Measurements from ENCODE around the gene JMJD7. TPM values are rescaled to one million over a fixed set of nuclear protein-coding genes. Genes with fewer than 3 reads are reported as not detected.
A peak's percentile ranks its signal among the peaks of the same experiment; 100 is the strongest.

JMJD7 gene
- total RNA-seq (2014; rRNA removed; shearing (Covaris generic)), result 3.4 and 4.4 TPM in 2 replicates
- polyA plus RNA-seq (2015; cell fraction: cytosol; rRNA removed), result 9.4 and 13.9 TPM in 2 replicates
- 11.2 and 16.1 TPM in 2 replicates for polyA plus RNA-seq (2015; cell fraction: nucleus; rRNA removed)

DNA sequence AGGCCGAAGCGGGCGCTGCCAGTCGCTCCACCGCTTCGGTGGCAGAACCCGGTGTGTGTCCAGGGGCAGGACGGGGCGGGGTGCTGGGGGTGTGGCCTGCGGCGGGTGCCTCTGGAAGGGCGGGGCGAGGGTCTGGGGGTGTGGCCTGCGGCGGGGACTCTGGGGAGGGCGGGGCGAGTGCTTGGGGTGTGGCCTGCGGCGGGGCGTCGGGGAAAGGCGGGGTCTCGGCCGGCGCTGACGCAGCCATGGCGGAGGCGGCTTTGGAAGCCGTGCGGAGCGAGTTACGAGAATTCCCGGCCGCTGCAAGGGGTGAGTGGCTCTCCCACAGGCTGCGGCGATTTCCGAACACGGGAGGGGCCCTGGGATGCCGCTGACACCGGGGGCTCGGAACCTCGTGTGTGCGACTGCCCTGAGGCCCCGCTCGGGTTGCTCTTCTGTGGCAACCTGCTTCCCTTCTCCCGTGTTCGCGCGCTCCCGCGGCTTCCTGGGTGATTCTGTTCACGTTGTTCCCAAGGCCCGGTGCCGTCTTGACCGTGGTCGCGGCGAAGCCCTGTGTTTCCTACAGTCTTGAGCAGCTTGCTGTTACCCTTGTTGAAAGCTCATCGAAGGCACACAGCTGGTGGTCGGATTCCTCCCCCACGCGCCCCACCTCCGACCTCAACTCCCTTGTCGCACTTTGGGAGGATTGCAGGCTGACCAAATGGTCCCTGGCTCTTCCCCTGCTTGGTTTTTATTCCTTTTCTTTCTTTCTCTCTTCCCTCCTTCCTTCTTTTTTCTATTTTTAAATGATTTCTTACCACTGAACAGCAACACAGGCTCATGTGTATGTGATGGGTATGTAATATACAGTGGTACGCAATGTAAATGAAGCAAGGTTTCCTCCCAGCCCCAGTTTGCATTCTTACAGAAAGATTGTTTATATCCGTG, at the start of gene JMJD7:
JMJD7 (plus strand) TSS at position 213 of the 927 bp plus-strand sequence; CDS start at position 246, 33 bp downstream.
- DNase-seq (ENCODE audit: low read depth, low spot score), result peak; percentile 83

DNA sequence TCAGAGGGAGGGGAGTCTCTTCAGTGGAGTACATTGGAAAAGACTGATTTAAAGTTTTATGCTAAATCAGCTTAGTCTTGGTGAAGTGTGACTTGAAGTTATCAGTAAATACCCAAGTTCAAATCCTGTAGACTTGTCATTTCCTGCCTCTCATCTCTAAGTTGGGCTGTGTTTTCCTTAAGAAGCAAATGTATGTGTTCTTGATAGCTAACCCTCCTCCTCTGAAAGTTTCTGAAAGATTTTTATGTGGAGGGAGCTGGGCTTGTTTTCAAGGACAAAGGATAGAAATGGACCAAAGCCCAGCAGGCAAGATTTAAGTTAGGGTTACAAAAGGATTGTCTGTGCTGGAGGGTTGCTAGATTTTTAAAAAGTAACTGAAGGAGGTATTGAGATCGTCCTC, 49.4 kb upstream of the JMJD7 start:
- no peak for DNase-seq (ENCODE audit: low read depth, low spot score)
- in situ Hi-C loops (cut with HindIII; ENCODE audit: low pct_unique_long_range_greater_than_20kb, low sequenced_read_pairs), result no loop called here

More for the DNA sequence above, at the start of gene JMJD7:
- in situ Hi-C loops (cut with HindIII; ENCODE audit: low pct_unique_long_range_greater_than_20kb, low sequenced_read_pairs), result no loop called here

GRCh38 chr15:41779662-41780157, 48.2 kb upstream of the JMJD7 start:
- no peak for DNase-seq (ENCODE audit: low read depth, low spot score)
- in situ Hi-C loops (cut with HindIII; ENCODE audit: low pct_unique_long_range_greater_than_20kb, low sequenced_read_pairs), result no loop called here

GRCh38 chr15:41780266-41780665, 47.6 kb upstream of the JMJD7 start:
- peak; percentile 87 for DNase-seq (ENCODE audit: low read depth, low spot score)

DNA sequence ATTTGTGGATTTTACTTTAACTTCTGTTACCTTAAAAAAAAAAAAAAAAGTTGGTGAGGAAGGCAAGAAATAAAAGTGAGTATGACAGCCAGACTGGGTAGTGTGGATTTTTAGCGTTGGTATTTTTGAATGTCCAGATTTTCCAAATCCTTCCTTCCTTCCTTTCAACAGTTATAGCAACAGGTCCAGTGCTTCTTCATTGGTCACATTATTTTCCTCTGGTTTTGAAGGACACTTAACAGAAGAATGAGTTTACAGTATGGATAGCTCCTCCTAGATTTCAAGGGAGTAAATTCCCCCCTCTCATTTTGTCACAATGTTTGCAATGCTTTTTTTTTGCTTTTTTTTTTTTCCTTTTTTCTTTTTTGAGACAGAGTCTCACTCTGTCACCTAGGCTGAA, 47.2 kb upstream of the JMJD7 start:
- in situ Hi-C loops (cut with HindIII; ENCODE audit: low pct_unique_long_range_greater_than_20kb, low sequenced_read_pairs), result no loop called here

More at GRCh38 chr15:41780266-41780665, 47.6 kb upstream of the JMJD7 start:
- in situ Hi-C loops (cut with HindIII; ENCODE audit: low pct_unique_long_range_greater_than_20kb, low sequenced_read_pairs), result no loop called here

DNA sequence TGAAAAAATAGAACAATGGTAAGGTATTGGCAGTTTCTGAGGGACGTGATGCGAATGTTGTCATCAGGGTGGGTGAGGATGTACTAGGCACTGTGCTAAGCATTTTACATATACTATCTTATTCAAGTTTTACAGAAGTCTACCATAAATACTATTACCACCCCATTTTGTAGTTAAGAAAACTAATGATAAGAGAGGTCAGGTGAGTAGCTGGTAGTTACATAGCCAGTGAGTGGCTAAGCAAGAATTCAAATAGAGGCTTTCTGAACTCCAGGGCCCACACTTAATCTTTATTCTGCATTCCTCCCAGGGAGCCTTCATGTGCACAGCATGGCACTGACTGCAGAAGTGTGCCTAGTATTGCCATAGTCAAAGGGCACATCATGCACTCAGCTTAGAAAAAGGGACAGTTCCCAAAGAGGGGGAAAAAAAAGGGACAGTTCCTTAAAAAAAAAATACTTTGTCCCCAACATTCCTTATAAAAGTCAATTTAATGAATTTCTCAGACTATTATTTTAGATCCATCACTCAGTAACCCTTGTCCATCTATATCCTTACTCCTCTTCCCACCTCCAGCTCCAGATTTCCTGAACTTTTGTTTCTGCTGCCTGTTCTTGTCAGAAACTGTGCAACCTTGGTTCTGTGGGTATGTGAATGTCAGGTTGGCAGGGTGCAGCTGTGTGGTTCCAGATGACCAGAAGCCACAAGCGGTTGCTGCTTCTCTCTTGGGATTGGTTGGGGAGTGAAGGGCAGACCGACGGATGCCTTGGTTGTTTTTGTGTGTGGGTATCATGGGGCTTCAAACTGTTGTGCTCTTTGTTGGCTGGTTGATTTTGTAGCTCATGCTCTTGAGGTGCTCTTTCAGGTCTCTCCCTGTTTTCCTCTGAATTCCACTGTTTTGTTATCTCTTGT, 45.3 kb upstream of the JMJD7 start:
- in situ Hi-C loops (cut with HindIII; ENCODE audit: low pct_unique_long_range_greater_than_20kb, low sequenced_read_pairs), result no loop called here
- no peak for DNase-seq (ENCODE audit: low read depth, low spot score)

More for the DNA sequence above, 47.2 kb upstream of the JMJD7 start:
- DNase-seq (ENCODE audit: low read depth, low spot score), result peak; percentile 60

DNA sequence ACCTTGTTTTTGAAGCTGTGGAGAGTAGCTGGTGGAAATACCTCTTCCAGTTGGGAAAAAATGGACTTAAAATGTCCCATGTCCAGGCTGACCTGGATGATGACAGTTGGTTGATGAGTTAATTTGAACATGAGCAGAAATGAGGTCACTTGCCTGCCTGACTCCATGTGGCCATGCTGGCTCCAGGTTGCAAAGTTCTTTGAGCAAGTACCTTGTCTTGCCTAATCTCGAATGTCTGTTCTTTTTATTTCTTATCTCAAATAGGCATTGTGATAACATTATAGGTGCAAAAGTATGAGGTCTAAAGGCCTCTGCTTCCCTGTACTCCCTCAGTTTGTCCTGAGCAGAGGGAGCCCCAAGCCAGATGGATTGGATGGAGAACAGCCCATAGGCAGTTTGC, 44.6 kb upstream of the JMJD7 start:
- in situ Hi-C loops (cut with HindIII; ENCODE audit: low pct_unique_long_range_greater_than_20kb, low sequenced_read_pairs), result no loop called here

GRCh38 chr15:41788262-41788661, 39.6 kb upstream of the JMJD7 start:
- DNase-seq (ENCODE audit: low read depth, low spot score), result no peak
- in situ Hi-C loops (cut with HindIII; ENCODE audit: low pct_unique_long_range_greater_than_20kb, low sequenced_read_pairs), result no loop called here

More for the DNA sequence above, 44.6 kb upstream of the JMJD7 start:
- no peak for DNase-seq (ENCODE audit: low read depth, low spot score)

GRCh38 chr15:41789236-41789635, 38.7 kb upstream of the JMJD7 start:
- peak; percentile 77 for DNase-seq (ENCODE audit: low read depth, low spot score)
- in situ Hi-C loops (cut with HindIII; ENCODE audit: low pct_unique_long_range_greater_than_20kb, low sequenced_read_pairs), result no loop called here

DNA sequence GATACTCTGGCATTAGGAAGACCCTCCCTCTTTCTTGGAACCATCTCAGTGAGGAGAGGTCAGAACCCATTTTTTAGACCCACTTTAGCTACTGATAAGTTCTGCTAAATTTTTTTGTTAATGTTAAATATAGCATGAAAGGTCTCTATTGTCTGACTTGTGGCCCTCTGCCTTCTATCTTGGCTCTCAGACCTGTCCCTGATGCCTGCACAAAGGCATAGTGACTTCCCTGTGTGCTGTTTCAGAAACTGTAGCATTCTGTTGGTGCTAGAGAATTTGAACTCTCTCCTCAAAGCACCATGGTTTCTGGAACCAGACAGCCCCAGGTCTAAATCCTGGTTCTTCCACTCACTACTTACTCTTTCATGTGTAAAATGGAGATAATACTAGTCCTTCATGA, 38.2 kb upstream of the JMJD7 start:
- DNase-seq (ENCODE audit: low read depth, low spot score), result peak; percentile 41
- in situ Hi-C loops (cut with HindIII; ENCODE audit: low pct_unique_long_range_greater_than_20kb, low sequenced_read_pairs), result no loop called here

DNA sequence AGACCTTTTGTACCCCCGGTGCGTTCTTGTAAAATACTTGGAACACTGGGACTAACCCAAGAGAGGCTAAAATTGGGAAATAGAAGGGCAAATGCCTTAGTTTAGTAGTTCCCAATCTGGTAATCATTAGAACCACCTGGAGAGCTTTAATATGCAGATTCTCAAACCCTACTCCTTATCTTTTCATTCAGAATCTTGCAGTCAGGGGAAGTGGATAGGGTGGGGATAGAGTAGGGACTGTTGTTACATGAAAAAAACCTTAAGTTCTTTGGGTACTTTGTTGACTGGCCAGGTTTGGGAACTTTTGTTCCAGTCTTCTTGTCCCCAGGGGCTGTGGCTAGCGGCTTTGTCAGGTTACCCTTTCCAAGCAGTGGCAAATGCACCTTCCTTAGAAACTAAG, 37.7 kb upstream of the JMJD7 start:
- DNase-seq (ENCODE audit: low read depth, low spot score), result no peak
- in situ Hi-C loops (cut with HindIII; ENCODE audit: low pct_unique_long_range_greater_than_20kb, low sequenced_read_pairs), result no loop called here

- in situ Hi-C loops (cut with HindIII; ENCODE audit: low pct_unique_long_range_greater_than_20kb, low sequenced_read_pairs), result no loop called here
- no peak for DNase-seq (ENCODE audit: low read depth, low spot score)
Observed at GRCh38 chr15:41790756-41791546, 36.9 kb upstream of the JMJD7 start.

DNA sequence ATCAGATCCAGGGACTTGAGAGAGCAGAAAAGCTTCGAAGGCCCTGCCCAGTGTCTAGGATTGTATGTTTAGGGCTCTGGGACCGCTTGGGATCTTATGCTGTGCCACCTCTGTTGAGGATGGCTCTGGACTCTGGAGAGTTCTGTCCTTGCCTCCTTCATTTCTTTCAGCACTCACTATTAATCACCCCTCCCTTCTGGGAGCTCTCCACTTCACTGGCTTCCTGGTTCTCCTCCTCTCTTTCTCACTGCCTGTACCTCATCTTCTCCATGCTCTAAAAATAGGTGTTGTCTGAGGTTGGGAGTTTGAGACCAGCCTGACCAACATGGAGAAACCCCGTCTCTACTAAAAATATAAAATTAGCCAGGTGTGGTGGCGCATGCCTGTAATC, 36.4 kb upstream of the JMJD7 start:
- no peak for DNase-seq (ENCODE audit: low read depth, low spot score)
- in situ Hi-C loops (cut with HindIII; ENCODE audit: low pct_unique_long_range_greater_than_20kb, low sequenced_read_pairs), result no loop called here

DNA sequence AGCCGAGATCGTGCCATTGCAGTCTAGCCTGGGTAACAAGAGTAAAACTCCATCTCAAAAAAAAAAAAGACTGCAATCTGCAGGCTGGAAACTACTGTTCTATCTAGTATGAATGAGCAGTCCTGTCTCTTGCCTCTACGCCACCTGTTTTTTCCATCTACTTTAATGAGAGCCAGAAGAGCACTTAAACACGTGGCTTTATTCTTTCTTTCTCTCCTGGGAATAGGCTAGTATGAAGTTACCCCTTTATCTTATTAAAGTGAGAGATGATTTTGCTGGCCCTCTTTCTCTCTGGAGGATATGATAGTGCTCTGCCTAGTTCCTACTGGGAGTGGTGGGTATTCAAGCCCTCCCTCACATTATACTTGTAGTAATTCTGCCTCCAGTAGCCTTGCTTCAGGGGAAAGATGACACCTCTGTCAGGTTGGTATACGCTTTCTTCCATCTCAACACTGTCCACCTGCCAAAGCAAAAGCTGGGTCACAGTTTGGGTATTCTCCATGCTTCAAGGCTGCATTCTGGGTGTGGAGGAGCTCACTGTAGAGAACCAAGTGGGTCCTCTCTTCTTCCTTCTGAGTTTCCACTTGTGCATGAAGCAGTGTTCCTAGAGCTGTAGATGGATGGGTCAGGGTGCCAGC, 35.8 kb upstream of the JMJD7 start:
- no peak for DNase-seq (ENCODE audit: low read depth, low spot score)
- in situ Hi-C loops (cut with HindIII; ENCODE audit: low pct_unique_long_range_greater_than_20kb, low sequenced_read_pairs), result no loop called here

DNA sequence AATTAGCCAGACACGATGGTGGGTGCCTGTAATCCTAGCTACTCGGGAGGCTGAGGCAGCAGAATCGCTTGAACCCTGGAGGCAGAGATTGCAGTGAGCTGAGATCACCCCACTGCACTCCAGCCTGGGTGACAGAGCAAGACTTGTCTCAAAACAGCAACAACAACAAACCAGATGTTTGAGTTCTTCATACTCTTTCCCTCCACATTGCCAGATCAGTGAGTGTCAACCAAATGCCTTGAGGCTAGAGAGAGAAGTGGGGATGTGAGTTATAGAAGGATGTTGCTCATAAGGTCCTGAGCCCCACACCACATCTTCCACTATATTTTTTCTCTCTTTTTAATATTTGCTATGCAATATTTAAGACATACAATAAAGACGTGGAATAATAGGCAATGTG, 33.8 kb upstream of the JMJD7 start:
- in situ Hi-C loops (cut with HindIII; ENCODE audit: low pct_unique_long_range_greater_than_20kb, low sequenced_read_pairs), result no loop called here
- no peak for DNase-seq (ENCODE audit: low read depth, low spot score)

DNA sequence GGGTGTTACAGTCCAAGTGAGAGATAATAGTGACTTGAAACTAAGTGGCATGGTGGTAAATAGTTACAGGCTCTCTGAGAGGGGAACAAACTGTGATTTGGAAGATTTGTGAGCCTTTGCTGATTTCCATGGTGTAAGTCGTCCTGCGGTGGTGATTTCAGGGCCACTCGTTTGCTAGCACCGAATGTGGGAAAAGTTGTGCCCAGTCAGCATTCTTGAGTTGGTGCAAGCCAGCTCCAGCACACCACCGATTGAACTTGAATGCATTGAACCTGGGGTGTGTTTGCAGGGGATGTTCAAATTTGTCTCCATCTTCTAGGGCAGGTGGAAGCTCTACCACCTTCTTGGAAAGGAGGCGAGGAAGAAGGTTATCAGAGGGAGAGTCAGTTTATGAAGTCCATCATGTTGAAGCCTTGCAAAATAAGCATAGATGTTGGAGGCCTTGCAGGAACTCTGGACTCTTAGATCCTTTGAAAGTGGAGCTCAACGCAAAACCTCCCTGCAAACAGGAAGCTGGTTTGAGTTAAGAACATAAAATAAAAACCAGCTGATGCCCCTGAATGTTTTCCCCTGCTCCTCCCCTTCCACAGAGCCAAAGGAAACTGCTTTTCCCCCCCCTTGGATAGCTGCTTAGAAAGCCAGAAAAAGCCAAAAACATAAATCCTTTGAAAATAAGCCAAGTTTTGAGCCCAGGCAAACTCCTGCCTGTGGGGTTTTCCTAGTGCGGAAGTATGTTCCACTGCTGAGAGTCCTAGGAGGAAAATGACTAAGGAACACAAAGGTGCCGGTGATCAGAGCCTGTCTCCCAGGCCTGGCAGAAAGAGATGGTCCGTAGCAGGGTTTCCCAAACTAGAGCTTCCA, 31.7 kb upstream of the JMJD7 start:
- in situ Hi-C loops (cut with HindIII; ENCODE audit: low pct_unique_long_range_greater_than_20kb, low sequenced_read_pairs), result no loop called here
- no peak for DNase-seq (ENCODE audit: low read depth, low spot score)
